ENCODE data around the gene GFOD1. TPM values are rescaled to one million over a fixed set of nuclear protein-coding genes. Genes with fewer than 3 reads are reported as not detected.

GFOD1 gene
- total RNA-seq, 1 experiment from 2014 or later: 0.62 TPM

- Histone ChIP-seq H3K4me1 (ENCODE audit: control insufficient read depth, insufficient read depth, low read length) (no peaks in the 10 kb centered on the region), H3K27me3 (ENCODE audit: control insufficient read depth, insufficient read depth, low read length) (peaks cover under 1% of the 10 kb centered on the region), H3K9me3 (ENCODE audit: control insufficient read depth, insufficient read depth, low read depth, low read length) (no peaks in the 10 kb centered on the region), H3K27ac (ENCODE audit: low read length) (no peak overlapping the region), H3K4me3 (ENCODE audit: low read depth in 2 of 2, low read length in 2 of 2) (no peak overlapping the region), H3K36me3 (ENCODE audit: control insufficient read depth, insufficient read depth, low read length) (no peaks in the 10 kb centered on the region)
- in situ Hi-C loops (cut with HindIII; ENCODE audit: low pct_unique_long_range_greater_than_20kb, low sequenced_read_pairs): no loop called here
- CTCF ChIA-PET: no interaction called here
- no TSS peak for BruUV-seq (replicated peaks)
- no peak for TF ChIP-seq CTCF (IDR thresholded peaks at IDR 0.05)
- TF ChIP-seq, protein P1, sequence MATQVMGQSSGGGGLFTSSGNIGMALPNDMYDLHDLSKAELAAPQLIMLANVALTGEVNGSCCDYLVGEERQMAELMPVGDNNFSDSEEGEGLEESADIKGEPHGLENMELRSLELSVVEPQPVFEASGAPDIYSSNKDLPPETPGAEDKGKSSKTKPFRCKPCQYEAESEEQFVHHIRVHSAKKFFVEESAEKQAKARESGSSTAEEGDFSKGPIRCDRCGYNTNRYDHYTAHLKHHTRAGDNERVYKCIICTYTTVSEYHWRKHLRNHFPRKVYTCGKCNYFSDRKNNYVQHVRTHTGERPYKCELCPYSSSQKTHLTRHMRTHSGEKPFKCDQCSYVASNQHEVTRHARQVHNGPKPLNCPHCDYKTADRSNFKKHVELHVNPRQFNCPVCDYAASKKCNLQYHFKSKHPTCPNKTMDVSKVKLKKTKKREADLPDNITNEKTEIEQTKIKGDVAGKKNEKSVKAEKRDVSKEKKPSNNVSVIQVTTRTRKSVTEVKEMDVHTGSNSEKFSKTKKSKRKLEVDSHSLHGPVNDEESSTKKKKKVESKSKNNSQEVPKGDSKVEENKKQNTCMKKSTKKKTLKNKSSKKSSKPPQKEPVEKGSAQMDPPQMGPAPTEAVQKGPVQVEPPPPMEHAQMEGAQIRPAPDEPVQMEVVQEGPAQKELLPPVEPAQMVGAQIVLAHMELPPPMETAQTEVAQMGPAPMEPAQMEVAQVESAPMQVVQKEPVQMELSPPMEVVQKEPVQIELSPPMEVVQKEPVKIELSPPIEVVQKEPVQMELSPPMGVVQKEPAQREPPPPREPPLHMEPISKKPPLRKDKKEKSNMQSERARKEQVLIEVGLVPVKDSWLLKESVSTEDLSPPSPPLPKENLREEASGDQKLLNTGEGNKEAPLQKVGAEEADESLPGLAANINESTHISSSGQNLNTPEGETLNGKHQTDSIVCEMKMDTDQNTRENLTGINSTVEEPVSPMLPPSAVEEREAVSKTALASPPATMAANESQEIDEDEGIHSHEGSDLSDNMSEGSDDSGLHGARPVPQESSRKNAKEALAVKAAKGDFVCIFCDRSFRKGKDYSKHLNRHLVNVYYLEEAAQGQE (IDR thresholded peaks at IDR 0.05; ENCODE audit: insufficient read depth in 1 of 2, low read depth in 2 of 2, low read length in 1 of 2): no peak
- no peak for TF ChIP-seq POLR2AphosphoS5 (IDR thresholded peaks at IDR 0.05; ENCODE audit: low read depth, low read length)
- TF ChIP-seq SIN3A (IDR thresholded peaks at IDR 0.05; ENCODE audit: borderline replicate concordance, insufficient read depth, low read depth, low read length): no peak
- no peak for TF ChIP-seq TCF7L2 (IDR thresholded peaks at IDR 0.05; ENCODE audit: low read depth, low read length)
- intact Hi-C loops (cut with micrococcal nuclease; ENCODE audit: unreplicated experiment): no loop called here
- POLR2A ChIA-PET: no interaction called here
- no peak for ATAC-seq
- no peak for DNase-seq (ENCODE audit: low read depth, low spot score)
Observed at GRCh38 chr6:13364842-13365241, 122.6 kb downstream of the GFOD1 start.

DNA sequence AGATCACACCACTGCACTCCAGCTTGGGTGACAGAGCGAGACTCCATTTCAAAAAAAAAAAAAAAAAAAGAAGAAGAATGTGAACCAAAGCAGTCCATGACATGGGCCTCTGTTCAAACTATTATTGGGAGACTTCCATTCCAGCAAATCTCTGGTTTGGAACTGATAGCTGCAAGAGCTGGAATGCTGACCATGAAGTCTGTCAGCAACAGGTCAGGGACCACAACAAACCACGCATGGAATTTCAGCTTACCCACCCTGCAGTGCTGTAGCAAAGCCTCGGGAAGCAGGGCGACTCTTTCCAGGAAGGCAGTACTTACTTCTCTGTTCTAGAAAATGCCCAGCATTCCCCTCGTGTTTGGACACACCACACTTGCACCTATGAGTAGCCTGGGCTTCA is 125.0 kb downstream of the GFOD1 start:
- no peaks in the 10 kb centered on the region for H3K4me1 ChIP-seq (ENCODE audit: control insufficient read depth, insufficient read depth, low read length)
- H3K9me3 ChIP-seq (ENCODE audit: control insufficient read depth, insufficient read depth, low read depth, low read length): no peaks in the 10 kb centered on the region
- TF ChIP-seq CTCF (IDR thresholded peaks at IDR 0.05): no peak
- no peak for TF ChIP-seq SIN3A (IDR thresholded peaks at IDR 0.05; ENCODE audit: borderline replicate concordance, insufficient read depth, low read depth, low read length)
- no peak for TF ChIP-seq POLR2AphosphoS5 (IDR thresholded peaks at IDR 0.05; ENCODE audit: low read depth, low read length)
- no peak for TF ChIP-seq TCF7L2 (IDR thresholded peaks at IDR 0.05; ENCODE audit: low read depth, low read length)
- TF ChIP-seq, protein P1 (IDR thresholded peaks at IDR 0.05; ENCODE audit: insufficient read depth in 1 of 2, low read depth in 2 of 2, low read length in 1 of 2): no peak
- no peak for DNase-seq (ENCODE audit: low read depth, low spot score)
- intact Hi-C loops (cut with micrococcal nuclease; ENCODE audit: unreplicated experiment) (no loop called here), in situ Hi-C loops (cut with HindIII; ENCODE audit: low pct_unique_long_range_greater_than_20kb, low sequenced_read_pairs) (no loop called here)
- BruUV-seq (replicated peaks): no TSS peak
- no peak for ATAC-seq
- POLR2A ChIA-PET: no interaction called here
- H3K36me3 ChIP-seq (ENCODE audit: control insufficient read depth, insufficient read depth, low read length): no peaks in the 10 kb centered on the region
- H3K4me3 ChIP-seq (ENCODE audit: low read depth in 2 of 2, low read length in 2 of 2): no peak overlapping the region
- no peak overlapping the region for H3K27ac ChIP-seq (ENCODE audit: low read length)
- CTCF ChIA-PET: no interaction called here
- no peaks in the 10 kb centered on the region for H3K27me3 ChIP-seq (ENCODE audit: control insufficient read depth, insufficient read depth, low read length)

All from Panc1 (cell line).